ENCODE data around the gene KIF3C.
A peak's percentile ranks its signal among the peaks of the same experiment; 100 is the strongest.
"Not testable (repeated sequence)": the region's sequence is repeated elsewhere in the genome, so short reads cannot be mapped to it uniquely, and the experiment has no call there.

The KIF3C gene

GRCh38 chr2:25999406-25999805 lies 17.1 kb upstream of the KIF3C start:
- DNase-seq (ENCODE audit: low read depth in 3 of 3): not testable (repeated sequence)

GRCh38 chr2:25998816-25999383 lies 16.6 kb upstream of the KIF3C start:
- not testable (repeated sequence) for DNase-seq (ENCODE audit: low read depth in 3 of 3)

- DNase-seq (ENCODE audit: low read depth in 3 of 3): no peak
These were observed 14.5 kb upstream of the KIF3C start for GRCh38 chr2:25996844-25997243.

GRCh38 chr2:25994509-25994908 lies 12.2 kb upstream of the KIF3C start:
- DNase-seq (ENCODE audit: low read depth in 3 of 3): no peak

- no peak for DNase-seq (ENCODE audit: low read depth in 3 of 3)
These were observed 10.8 kb upstream of the KIF3C start for GRCh38 chr2:25993049-25993448.

GRCh38 chr2:25992556-25992955 lies 10.3 kb upstream of the KIF3C start:
- no peak for DNase-seq (ENCODE audit: low read depth in 3 of 3)

GRCh38 chr2:25991965-25992364 lies 9.7 kb upstream of the KIF3C start:
- no peak for DNase-seq (ENCODE audit: low read depth in 3 of 3)

- DNase-seq (ENCODE audit: low read depth in 3 of 3): no peak
These were observed 6.9 kb upstream of the KIF3C start for GRCh38 chr2:25989154-25989553.

GRCh38 chr2:25988134-25988533 lies 5.8 kb upstream of the KIF3C start:
- no peak for DNase-seq (ENCODE audit: low read depth in 3 of 3)

- DNase-seq (ENCODE audit: low read depth in 3 of 3): no peak
These were observed 1.4 kb upstream of the KIF3C start for GRCh38 chr2:25983735-25984134.

GRCh38 chr2:25982968-25983280 lies 627 bp upstream of the KIF3C start:
- no peak for DNase-seq (ENCODE audit: low read depth in 3 of 3)

- peak in 1 of 3 experiments; percentile 9 for DNase-seq (ENCODE audit: low read depth in 3 of 3)
These were observed 563 bp downstream of the KIF3C start for GRCh38 chr2:25981596-25982272.

- no peak for DNase-seq (ENCODE audit: low read depth in 3 of 3)
These were observed 1.3 kb downstream of the KIF3C start for GRCh38 chr2:25980951-25981350.

GRCh38 chr2:25980076-25980887 lies 2.0 kb downstream of the KIF3C start:
- DNase-seq (ENCODE audit: low read depth in 3 of 3): no peak

GRCh38 chr2:25979001-25979400 lies 3.3 kb downstream of the KIF3C start:
- DNase-seq (ENCODE audit: low read depth in 3 of 3): no peak

GRCh38 chr2:25977768-25978167 lies 4.5 kb downstream of the KIF3C start:
- DNase-seq (ENCODE audit: low read depth in 3 of 3): no peak

- DNase-seq (ENCODE audit: low read depth in 3 of 3): no peak
These were observed 5.1 kb downstream of the KIF3C start for GRCh38 chr2:25976983-25977741.

- DNase-seq (ENCODE audit: low read depth in 3 of 3): no peak
These were observed 10.1 kb downstream of the KIF3C start for GRCh38 chr2:25972049-25972823.

GRCh38 chr2:25971596-25971995 lies 10.7 kb downstream of the KIF3C start:
- no peak for DNase-seq (ENCODE audit: low read depth in 3 of 3)

GRCh38 chr2:25966531-25967270 lies 15.6 kb downstream of the KIF3C start:
- no peak for DNase-seq (ENCODE audit: low read depth in 3 of 3)

GRCh38 chr2:25964891-25965290 lies 17.4 kb downstream of the KIF3C start:
- no peak for DNase-seq (ENCODE audit: low read depth in 3 of 3)

Measured in stimulated activated CD4-positive, alpha-beta T cell treated with anti-CD3 and anti-CD28 coated beads, TNF-alpha, amount 100 ng/mL, for 24 hours (primary cell).